Thyroid gland (tissue), 4 donors: ENCODE results near the gene DYNC1H1.

Source experiments
- POLR2A ChIP-seq, 2 donors: fragments of 450-650 bp; IDR thresholded peaks; one replicate each; pipeline ENCODE4 v1.6.1; 2017; ENCODE audit warnings: antibody characterized with exemption in 2 of 2, mild to moderate bottlenecking in 2 of 2, moderate library complexity in 1 of 2
- TF ChIP-seq, protein P1 (sequence below), 6 experiments: fragments of 200-600 bp in 3 of 6; fragments of 450-650 bp in 3 of 6; sonication (generic) in 3 of 6; IDR thresholded peaks; one replicate each; pipeline ENCODE4 v1.5.1; 2016 to 2019; ENCODE audit warnings: antibody characterized with exemption in 6 of 6, mild to moderate bottlenecking in 2 of 6, inconsistent platforms in 1 of 6, moderate library complexity in 1 of 6

DNA sequence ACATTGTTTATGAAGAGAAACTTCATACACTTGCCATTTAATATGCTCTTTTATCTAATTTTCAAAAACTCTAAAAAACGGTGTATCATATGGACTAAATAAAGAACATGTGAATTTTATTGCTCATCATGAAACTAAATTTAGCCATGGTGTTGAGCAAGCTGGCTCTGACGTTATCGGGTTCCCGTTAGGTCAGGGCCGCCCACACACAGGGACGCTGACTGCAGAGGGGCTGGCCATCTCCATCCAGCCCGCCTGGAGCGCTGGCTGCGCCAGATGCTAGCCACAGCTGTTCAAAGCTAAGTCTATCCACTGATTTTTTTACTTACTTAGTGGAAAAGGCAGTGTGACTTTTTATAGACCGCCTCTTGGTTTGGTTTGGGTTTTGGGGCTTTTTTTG is 36.5 kb upstream of the DYNC1H1 start:
- TF ChIP-seq, protein P1, sequence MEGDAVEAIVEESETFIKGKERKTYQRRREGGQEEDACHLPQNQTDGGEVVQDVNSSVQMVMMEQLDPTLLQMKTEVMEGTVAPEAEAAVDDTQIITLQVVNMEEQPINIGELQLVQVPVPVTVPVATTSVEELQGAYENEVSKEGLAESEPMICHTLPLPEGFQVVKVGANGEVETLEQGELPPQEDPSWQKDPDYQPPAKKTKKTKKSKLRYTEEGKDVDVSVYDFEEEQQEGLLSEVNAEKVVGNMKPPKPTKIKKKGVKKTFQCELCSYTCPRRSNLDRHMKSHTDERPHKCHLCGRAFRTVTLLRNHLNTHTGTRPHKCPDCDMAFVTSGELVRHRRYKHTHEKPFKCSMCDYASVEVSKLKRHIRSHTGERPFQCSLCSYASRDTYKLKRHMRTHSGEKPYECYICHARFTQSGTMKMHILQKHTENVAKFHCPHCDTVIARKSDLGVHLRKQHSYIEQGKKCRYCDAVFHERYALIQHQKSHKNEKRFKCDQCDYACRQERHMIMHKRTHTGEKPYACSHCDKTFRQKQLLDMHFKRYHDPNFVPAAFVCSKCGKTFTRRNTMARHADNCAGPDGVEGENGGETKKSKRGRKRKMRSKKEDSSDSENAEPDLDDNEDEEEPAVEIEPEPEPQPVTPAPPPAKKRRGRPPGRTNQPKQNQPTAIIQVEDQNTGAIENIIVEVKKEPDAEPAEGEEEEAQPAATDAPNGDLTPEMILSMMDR (IDR thresholded peaks at IDR 0.05) = no peak
- no peak for TF ChIP-seq POLR2A (IDR thresholded peaks at IDR 0.05)
